GM21717 (cell line): Measurements from ENCODE around the gene RTL9.
"Not testable (repeated sequence)": the region's sequence is repeated elsewhere in the genome, so short reads cannot be mapped to it uniquely, and the experiment has no call there.

Experiments
- ATAC-seq: cut with Tn5 transposase; IDR thresholded peaks from one replicate; pipeline ENCODE4 v1.9.1; 2021; ENCODE audit warnings: mild to moderate bottlenecking, moderate library complexity; ENCODE audit not compliant: unreplicated experiment

The RTL9 gene

DNA sequence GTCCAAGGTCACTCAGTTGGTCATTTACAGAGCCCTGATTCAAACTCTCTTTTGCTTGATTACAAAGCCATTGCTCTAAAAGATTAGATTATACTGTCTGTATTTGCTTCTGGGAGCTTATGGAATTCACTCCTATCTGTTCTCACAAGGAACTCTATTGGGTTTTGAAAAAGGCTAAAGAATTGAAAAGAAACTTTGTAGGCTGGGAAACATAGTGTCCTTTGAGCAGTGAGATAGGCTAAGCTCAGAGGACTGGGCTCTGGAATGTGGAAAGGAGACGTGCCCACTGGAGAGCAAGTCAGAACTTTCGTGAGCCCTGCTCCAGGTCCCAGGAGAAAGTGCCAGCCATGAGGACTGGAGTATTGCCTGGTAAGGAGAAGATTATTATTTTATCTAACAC lies at the start of gene RTL9:
Gene RTL9 (plus strand): TSS at position 301 of the 400 bp plus-strand sequence. CDS start 91,770 bp downstream, outside the sequence.
- no peak for ATAC-seq

DNA sequence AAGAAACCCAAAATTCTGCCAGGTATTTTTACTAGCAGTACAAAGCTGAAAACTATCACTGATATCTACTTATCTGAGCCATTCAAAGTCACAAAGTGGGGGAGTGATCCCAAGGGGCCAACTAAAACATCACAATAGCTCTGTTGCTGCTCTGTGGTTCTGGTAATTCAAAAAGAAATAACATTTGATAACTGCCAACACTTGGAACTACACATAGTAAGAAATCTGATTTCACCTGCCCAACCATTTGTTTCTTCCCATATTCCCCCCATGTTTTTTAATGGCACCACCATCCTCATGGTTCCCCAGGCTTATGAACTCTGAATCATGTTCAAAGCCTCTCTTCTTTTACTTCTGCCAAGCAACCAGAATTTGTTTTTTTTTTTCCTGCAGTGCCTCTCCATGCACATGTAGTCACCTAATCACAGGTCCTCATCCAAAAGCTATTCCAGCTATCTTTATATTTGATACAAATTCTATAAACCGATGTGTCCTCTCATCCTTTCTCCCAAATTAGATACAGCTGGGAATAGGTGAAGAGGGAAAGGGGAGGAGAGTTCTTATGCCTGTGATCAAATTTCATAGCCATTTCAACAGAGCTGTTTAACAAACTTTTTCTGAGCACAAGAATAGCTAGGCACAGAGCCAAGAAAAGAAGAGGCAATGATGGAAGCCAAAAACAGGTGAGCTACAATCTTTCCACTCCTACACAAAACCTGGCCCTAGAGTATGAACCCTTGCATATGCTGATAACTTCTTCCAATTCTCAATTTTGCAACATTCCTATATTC lies 48.5 kb upstream of the RTL9 start:
- no peak for ATAC-seq

DNA sequence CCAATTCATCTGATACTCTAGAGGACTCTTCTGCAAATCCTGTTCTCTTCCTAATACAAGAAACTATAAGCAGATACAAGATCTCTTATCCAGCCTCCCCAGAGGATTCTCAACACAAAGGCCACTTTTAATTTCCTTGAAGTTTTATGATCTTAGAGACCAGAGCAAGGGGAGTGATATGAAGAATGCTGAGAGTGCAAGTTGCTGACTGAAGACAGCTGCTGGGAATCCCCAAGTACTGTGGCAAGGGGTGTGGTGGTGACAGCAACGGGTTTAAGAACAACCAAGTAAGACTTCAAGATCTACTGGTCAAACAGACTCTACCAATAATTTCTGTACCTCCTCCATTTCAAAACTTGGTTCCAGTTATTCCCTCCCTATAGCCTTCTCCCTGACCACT lies 47.8 kb upstream of the RTL9 start:
- peak; percentile 85 for ATAC-seq

DNA sequence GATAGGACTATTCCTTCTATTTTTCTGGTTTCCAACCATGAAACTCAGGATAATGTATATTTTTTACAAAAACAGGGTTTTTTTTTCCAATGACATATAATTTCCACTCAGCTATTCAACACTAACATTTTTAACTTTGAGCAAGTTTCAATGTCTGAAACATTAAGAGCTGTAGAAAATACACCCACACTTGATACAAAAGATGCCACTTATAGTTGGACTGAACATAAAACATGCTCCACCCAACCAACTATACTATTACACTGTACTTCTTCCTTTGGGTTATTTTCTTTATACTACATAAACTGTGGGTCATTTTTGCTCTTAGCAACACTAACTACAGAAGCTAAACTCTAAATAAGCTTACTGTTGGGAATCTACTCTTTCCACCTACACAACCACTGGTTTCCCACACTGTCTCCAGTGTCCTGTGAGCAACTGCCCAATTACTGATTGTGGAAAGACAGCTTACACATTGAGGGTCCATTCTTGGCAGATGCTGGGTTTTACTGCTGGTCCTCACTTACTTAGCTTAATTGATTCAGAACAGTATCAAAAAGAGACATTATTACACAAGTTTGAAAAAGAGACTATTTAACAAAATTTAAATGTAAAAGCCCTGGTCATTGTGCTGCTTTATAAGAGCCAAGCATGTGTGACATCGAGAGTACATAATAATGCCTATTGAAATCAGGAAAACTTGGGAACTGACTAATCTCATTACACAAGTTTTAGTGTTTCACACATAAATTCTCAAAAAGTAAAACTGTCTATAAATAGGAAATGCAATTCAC lies 47.0 kb upstream of the RTL9 start:
- ATAC-seq = no peak

DNA sequence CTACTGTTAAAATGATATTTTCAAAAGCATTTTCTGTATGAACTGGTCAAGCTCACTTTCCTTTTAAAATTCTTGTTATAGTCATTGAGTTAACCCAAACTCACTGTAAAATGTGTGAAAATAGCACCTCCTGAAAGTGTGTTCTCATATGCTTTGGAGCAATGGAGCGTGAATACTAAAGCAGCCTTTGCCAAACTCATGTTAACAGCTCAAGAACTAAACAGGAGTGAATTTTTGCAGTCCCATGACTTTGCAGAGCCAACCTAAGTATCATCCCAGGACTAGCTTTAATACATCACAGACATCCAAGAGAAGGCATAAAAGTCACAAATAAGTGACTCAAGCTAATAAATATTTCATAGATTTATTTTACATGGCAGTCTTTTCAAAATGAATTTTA lies 43.1 kb upstream of the RTL9 start:
- ATAC-seq = no peak

DNA sequence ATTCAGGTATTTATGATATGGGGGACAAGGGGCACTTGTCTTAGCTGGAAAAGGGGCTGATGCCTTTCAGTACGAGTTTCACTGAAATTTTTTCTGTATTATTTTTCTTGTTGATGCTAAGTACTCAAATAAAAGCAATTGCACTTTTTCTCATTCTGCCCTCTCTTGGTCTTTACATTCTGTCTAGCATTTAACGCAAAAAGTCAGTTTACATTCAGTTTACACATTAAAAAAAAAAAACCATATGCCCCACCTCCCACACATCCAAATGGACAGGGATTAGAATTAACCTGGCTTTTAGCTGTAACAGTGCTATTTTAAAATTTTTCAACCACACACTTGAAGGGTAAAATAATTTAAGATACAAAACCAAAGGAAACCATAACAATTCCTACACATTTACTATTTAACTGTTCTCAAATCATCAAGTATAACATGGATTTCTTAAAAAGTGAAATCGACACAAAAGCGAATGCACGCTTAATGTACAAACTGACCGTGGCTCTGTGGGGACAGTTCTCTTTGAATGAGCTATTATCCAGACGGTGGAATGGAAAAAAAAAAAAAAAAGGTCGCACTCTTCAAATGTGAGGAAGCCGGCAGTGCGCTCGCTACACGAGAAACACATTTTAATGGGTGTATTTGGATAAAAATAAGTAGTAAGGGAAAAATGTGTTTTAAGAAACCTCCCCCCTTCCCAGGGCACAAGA lies 42.1 kb upstream of the RTL9 start:
- ATAC-seq = no peak

DNA sequence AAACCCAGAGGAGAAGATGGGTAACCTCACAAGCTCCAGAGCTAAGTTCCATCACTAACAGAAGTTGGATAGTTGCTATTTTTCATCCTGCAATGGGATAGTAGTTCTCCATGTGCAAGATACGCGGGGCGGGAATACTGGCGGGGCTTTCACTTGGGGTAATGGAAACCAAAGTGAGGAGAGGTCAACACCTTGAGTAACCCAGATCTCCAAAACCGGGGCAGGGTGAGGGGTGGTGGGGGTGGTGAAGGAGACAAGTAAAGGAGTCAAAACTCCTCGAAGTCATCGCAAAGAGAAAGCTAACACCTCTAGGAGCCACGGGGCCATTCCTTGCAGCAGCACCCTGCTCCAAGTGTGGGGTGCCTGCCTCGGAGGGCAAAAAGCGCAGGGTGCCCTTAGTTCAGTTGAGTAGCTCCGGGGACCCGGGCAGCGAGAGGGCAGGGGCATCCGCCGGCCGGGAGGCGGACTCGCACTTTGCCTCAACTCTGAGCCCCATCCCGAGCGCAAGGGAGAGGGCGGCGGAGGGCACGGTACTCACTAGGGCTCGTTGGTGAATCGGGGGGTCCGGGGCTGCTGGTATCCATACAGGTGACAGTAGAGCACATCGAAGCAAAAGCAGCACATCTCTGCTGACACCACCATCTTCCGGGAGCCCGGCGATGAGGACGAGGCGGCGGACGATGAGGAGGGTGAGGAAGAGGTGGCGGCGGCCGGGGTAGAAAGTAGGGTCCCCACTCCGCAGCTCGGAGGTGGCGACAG lies 41.4 kb upstream of the RTL9 start:
- ATAC-seq = peak; percentile 20

DNA sequence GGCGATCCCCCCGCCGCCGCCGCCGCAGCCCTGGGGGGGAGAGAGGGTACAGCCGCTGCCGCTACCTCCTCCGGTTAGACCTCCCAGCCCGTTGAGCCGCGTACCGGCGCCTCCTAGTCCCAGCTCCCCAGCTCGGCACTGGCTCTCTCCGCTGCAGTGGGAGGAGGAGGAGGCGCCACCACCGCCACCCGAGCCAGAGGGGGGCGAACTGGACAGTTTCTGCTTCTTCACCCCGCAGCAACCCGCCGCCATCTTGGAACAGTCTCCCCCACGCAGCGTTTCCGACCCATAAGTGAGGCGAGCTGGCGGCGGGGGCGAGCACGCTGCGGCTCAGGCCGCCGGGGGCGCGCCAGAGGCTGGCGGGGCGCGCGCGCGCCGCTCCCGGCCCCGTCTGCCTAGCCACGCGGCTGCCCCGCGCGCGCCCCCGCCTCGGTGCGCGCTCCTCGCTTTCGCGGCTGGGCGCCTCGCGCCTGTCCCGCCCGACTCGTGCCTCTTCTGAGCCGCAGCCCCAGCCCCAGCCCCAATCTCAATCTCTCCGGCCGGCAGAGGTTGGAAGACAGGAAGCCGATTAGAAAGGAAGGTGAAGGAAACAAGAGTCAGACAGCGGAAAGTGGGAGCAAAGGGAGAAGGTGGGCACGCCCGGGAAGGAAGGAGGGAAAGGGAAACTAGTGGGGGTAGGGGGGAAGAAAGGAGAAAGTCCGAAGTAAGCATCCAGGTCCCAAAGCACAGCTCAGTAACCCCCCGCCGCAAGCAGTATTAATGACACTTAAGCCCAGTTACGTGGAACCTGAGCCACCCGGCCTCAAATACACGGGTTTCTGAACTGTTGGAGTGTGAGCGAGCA lies 40.6 kb upstream of the RTL9 start, which contains the start of gene AMMECR1:
Gene AMMECR1 (minus strand): TSS at position 266 of the 844 bp plus-strand sequence. CDS start 14 bp downstream, at position 252.
- peak; percentile 69 for ATAC-seq

DNA sequence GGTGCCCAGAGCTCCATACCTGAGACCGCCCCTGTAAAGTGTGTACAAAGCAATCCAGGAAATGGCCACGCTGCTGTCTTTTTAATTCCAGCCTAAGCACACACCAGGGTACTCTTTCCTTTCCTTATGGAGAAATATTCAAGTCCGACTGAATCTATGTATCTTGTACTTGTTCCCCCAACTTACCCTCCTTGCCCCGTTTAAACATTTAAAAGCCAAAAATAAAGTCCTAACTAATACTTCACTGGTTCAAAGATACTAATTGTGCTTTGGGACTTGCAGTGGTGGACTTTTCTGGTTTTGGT lies 40.0 kb upstream of the RTL9 start:
- no peak for ATAC-seq

DNA sequence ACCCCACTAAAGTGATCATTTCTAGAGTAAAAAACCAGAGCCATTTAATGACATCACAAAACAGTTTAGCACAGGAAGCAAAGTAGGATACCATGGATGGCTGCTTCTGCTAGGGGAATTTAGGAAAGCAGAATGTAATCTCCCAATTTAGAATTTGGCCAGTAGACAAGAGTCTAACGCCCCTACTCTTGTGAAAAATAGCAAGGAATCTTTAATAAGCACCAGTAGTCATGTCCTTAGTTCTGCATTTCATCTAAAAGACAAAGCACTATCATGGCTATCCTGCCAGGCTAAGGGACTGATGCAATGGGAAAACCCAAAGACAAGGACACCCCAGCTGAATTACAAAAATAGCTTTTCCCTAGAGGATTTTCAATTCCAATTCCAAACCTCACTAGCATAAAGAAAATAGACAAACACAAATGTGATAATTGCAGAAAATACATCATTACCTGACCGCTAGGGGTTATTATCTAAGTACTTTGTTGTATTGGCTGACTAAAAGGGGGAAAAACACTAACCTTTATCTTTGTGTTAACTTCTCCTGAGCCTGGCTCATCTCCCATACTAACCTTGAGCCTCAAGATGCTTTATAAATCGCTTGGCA lies 38.2 kb upstream of the RTL9 start:
- no peak for ATAC-seq

DNA sequence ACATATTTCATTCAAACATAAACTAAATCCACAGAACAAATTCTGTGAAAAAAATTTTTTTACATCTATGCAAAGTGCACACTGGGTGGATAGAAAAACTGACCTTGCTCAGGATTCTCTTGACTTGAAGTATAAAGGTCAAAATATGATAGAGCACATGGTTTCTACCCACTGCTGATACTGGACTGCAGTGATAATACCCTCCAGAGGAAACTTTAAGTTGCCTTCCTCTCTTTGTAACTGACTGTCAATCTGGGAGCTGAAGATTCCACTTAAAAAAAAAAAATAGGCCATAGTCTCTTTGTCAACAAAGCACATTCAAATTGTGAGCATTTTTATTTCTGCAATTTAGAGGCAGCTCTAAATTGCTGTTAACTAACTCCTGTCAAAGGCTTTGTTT lies 37.6 kb upstream of the RTL9 start:
- no peak for ATAC-seq

DNA sequence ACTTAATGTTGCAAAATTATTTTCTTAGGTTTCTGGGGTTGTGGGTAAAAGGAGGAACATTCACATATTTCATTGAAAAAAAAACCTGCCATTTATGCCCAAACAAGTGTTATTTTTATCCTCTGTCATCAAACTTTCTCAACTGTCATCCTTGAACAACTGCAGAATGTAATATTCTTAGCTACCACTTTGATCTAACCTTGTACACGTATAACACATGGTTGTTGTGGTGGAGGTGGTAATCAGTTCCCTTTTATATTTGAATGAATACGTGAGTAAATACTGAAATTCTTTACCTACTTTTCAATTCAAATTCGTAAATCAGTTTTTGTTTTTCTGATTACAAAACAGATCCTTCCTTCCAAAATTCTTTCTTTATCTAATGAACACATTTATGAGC lies 37.0 kb upstream of the RTL9 start:
- ATAC-seq = no peak

DNA sequence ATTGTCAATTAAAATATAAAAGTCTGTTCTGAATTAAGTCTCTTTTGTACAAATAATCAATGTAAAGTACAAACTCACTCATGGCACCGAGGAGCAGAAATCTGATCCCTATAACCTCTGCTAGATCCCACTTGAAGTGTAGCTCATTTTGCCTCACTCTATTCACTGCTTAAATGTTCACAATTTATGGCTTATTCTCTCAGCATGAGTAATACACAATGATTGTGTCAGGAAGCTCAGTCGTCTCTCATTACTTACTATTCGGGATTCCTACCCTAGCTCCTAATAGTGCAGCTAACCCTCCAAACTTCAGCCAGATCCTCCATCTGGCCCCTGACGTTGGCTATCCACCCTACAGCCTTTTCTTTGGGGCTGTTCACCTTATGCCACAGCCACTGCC lies 36.0 kb upstream of the RTL9 start:
- no peak for ATAC-seq

DNA sequence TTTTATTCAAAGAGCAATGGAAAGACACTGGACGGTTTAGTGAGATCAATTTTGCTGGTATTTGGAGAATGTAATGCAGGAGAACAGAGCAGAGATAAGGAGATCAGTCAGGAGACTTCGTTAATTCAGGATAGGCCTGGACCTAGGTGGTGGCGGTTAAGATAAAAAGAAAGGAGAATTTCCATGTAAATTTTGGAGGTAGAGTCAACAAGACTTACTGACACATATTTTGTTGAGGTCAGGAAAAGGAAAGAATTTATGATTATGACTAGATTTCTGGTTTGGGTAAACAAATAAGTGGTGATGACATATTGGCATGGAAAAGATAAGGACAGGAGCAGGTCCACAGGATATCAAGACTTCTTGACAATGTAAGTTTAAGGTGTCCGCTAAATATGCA lies 31.9 kb upstream of the RTL9 start:
- no peak for ATAC-seq

DNA sequence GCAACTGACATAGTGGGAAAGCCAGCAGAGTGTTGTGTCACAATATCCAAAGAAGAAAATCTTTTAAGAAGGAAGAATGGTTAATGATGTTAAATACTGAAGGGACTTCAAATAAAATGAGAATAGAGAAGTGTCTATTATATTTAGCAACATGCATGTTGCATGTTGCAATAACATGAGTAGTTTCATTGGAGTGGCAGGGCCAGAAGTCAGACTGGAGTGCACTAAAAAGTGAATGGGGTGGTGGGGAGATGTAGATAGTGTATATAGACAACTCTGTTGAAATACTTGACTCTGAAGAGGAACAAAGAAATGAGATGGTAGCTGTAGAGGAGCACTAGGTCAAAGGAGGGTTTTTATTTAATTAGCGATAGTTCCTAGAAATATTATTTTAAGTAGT lies 31.3 kb upstream of the RTL9 start:
- ATAC-seq = no peak

DNA sequence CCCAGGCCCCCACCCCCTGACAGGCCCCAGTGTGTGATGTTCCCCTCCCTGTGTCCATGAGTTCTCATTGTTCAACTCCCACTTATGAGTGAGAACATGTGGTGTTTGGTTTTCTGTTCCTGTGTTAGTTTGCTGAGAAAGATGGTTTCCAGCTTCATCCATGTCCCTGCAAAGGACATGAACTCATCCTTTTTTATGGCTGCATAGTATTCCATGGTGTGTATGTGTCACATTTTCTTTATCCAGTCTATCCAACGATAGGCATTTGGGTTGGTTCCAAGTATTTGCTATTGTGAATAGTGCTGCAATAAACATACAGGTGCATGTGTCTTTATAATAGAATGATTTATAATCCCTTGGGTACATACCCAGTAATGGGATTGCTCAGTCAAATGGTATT lies 30.0 kb upstream of the RTL9 start:
- ATAC-seq = not testable (repeated sequence)

DNA sequence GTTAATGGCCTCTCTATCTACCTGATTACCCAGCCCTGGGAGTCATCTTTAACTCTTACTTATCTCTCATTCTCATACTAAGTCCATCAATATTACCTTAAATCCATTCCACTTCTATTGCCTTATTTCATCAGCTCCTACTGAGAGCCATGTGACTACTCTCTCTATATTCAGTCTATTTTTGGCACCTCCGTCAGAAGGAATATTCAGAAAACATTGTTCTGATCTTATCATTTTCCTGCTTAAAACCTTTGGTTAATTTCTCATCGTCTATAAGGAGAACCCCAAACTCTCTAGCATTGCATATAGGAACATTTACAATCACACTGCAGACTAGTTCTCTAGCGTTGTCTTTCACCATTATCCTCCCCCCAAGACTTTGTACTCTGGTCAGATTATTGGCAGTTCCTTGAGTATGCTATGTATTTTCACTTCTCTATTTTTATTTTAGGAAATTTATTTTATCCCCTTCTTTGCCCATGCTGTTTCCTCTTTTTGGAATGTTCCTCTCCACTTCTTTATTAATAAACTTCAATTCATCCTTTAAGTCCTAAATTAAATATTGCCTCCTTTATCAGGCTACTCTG lies 27.1 kb upstream of the RTL9 start:
- ATAC-seq = no peak

DNA sequence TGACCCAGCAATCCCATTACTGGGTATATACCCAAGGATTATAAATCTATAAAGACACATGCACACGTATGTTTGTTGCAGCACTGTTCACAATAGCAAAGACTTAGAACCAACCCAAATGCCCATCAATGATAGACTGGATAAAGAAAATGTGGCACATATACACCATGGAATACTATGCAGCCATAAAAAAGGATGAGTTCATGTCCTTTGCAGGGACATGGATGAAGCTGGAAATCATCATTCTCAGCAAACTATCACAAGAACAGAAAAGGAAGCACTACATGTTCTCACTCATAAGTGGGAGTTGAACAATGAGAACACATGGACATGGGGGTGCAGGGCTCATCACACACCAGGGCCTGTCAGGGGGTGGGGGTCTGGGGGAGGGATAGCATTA lies 25.2 kb upstream of the RTL9 start:
- not testable (repeated sequence) for ATAC-seq

DNA sequence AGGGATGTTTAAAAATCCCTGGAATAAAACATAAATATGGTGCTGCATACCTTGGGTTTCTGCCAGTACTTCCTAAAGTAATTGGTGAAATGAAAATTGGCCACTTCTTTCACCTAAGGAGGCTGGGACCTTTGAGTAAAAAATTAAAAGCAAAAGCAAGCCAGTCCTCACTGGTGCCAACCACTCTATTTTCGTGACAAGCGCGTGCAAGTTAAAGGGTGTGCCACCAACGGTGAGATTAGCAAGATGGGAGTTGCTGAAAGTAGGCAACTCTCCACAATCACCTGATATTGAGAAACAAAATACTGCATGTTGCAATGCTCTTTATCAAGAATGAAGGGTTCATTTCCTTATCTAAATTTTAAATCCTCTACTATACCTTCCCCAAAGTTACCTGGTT lies 19.7 kb upstream of the RTL9 start:
- no peak for ATAC-seq
